MG63 (cell line): Measurements from ENCODE around the gene EHMT1. TPM values are rescaled to one million over a fixed set of nuclear protein-coding genes. Genes with fewer than 3 reads are reported as not detected.

Source experiments
- DNase-seq: peaks from one replicate; pipeline ENCODE4 v3.0.0-alpha.2; 2020
- H3K27me3 ChIP-seq: fragments of 250-450 bp; sonication (Bioruptor Pico); 2 replicates; pipeline ENCODE4 v1.5.1; 2020; ENCODE audit warnings: mild to moderate bottlenecking, moderate library complexity
- H3K36me3 ChIP-seq: fragments of 250-450 bp; sonication (Bioruptor Pico); 2 replicates; pipeline ENCODE4 v1.5.1; 2020; ENCODE audit warnings: mild to moderate bottlenecking, moderate library complexity
- H3K4me3 ChIP-seq: fragments of 250-450 bp; sonication (Bioruptor Pico); 2 replicates; pipeline ENCODE4 v1.5.1; 2020; ENCODE audit warnings: mild to moderate bottlenecking, moderate library complexity
- H3K9me3 ChIP-seq: fragments of 250-450 bp; sonication (Bioruptor Pico); 2 replicates; pipeline ENCODE4 v1.5.1; 2020; ENCODE audit warnings: mild to moderate bottlenecking, moderate library complexity
- total RNA-seq: library from RNA; depleted of rRNA; stranded (reverse); fragments of >200 nt; shearing (Covaris generic); gene quantifications from 2 replicates; pipeline ENCODE4 v1.2.3, GENCODE V29; 2014; ENCODE audit warnings: low replicate concordance; rRNA removed

The EHMT1 gene
- 64.5 and 157 TPM in 2 replicates for total RNA-seq

GRCh38 chr9:137618105-137619067 is at the start of gene EHMT1:
TSS of gene EHMT1 (plus strand) at chr9:137619005. CDS start at chr9:137619029, 24 bp downstream.
- Histone ChIP-seq H3K27me3 (no peaks in the 10 kb centered on the region), H3K4me3 (peak within 1 kb of the TSS; percentile 99), H3K9me3 (no peaks in the 10 kb centered on the region), H3K36me3 (peaks cover 45% of the 10 kb centered on the region)
- peak; percentile 77 for DNase-seq

- no peaks in the 10 kb centered on the region for H3K27me3 ChIP-seq
- H3K9me3 ChIP-seq: no peaks in the 10 kb centered on the region
- no peak overlapping the region for H3K4me3 ChIP-seq
- peaks cover 33% of the 10 kb centered on the region for H3K36me3 ChIP-seq
- DNase-seq: no peak
Measured at GRCh38 chr9:137569609-137570203, 49.1 kb upstream of the EHMT1 start.

DNA sequence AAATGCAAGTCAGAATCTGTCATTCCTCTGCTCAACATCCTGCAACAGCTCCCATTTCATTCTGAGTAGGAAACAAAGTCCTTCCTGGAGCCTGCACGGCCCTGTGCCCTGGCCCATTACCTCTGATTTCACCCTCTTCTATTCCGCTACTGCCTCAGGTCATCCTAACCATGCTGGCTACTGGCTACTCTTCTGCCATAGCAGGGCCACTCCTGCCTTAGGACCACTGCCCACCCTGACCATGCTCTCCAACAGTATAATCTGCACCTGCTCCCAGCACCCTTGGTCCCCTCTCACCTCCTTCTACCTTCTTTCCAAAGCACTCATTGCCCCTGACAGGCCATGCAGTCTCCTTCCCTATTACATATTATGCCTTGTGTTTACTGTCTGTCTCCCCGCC is 48.2 kb upstream of the EHMT1 start:
- Histone ChIP-seq H3K36me3 (peaks cover 40% of the 10 kb centered on the region), H3K4me3 (no peak overlapping the region), H3K9me3 (no peaks in the 10 kb centered on the region), H3K27me3 (no peaks in the 10 kb centered on the region)
- DNase-seq: no peak

DNA sequence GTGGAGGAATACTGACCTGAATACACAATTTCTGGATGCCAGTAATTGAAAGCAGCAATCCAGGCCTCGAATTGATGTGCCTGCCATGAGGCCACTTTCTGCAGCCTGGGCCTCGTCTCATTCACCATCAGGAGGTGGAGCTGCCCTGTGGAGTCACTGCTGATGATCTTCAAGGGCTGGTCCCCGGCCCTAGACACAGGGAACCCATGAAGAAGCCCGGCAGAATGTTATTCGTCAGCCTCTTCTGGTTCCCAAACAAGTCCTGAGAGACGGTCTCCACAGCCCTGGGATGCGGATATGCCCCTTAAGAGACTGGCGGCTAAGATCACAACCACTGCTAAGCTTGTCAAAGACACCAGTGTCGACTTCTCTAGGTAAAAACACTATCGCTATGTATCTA is 44.6 kb upstream of the EHMT1 start:
- no peaks in the 10 kb centered on the region for H3K9me3 ChIP-seq
- no peak for DNase-seq
- H3K27me3 ChIP-seq: no peaks in the 10 kb centered on the region
- peaks cover 49% of the 10 kb centered on the region for H3K36me3 ChIP-seq
- no peak overlapping the region for H3K4me3 ChIP-seq

- peaks cover 47% of the 10 kb centered on the region for H3K36me3 ChIP-seq
- no peaks in the 10 kb centered on the region for H3K9me3 ChIP-seq
- DNase-seq: no peak
- no peak overlapping the region for H3K4me3 ChIP-seq
- H3K27me3 ChIP-seq: no peaks in the 10 kb centered on the region
Measured at GRCh38 chr9:137575364-137575715, 43.5 kb upstream of the EHMT1 start.

GRCh38 chr9:137575716-137576411 is 42.9 kb upstream of the EHMT1 start:
- no peak for DNase-seq
- no peaks in the 10 kb centered on the region for H3K27me3 ChIP-seq
- H3K9me3 ChIP-seq: no peaks in the 10 kb centered on the region

DNA sequence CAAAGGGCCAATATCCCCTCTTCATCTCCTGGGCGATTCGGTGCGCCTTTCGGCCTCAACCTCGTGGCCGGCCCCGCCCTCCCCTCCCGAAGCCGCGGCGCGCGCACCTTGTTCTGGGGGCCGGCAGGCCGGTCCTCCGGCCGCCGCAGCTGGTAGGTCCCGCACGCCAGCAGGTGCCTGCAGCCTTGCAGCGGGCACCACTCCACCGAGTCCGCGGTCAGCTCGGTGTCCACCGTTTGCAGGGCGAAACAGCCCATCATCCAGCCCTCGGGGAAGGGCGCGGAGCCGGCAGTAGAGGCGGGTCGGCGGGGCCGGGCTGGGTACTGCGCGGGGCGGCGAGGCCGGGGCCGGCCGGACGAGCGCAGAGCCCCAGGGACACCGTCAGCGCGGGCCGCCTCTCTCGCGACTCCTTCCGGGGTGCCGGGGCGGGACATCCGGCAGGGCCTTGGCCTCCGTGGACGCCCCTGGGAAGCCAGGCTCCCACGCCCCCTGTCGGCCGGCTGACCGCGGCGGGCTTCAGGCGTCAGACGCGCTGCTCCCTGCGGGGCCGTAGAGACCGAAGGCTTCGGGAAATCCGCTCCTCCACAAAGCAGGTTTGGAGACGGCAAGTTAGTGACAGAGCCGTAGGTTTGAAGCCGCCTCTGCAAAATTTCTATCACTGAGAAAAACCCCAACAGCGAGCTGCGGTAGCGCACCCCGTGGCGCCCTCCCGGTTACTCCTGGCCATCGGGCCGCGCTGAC is 40.1 kb upstream of the EHMT1 start, which contains the start of gene DPH7:
Gene DPH7, minus strand, starts transcription at position 408 of the 741 bp plus-strand sequence. Its CDS starts 148 bp downstream, at position 260.
- H3K4me3 ChIP-seq: peak within 1 kb of the TSS; percentile 89
- peak; percentile 96 for DNase-seq
- H3K27me3 ChIP-seq: no peaks in the 10 kb centered on the region
- peaks cover 44% of the 10 kb centered on the region for H3K36me3 ChIP-seq
- H3K9me3 ChIP-seq: no peaks in the 10 kb centered on the region

More at GRCh38 chr9:137575716-137576411, 42.9 kb upstream of the EHMT1 start:
- peaks cover 45% of the 10 kb centered on the region for H3K36me3 ChIP-seq
- H3K4me3 ChIP-seq: no peak overlapping the region

DNA sequence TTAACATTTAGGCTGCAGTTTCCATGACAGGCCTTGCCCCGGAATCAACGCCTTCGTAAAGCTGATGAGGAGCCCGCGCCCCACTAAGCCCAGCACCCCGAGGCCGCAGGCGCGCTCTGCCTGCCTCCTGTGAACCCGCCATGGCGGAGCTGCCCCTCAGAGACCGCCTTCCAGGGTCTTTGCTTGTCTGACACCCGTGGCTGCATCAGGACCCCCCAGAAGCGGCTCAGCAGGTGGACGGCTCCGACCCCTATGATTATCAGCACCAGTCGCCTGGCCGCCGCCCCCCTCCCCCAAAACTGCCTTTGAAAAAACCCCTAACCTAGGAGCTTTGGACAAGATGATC is 39.6 kb upstream of the EHMT1 start:
- Histone ChIP-seq H3K9me3 (no peaks in the 10 kb centered on the region), H3K4me3 (peak overlapping the region; percentile 89), H3K27me3 (no peaks in the 10 kb centered on the region), H3K36me3 (peaks cover 40% of the 10 kb centered on the region)
- no peak for DNase-seq

DNA sequence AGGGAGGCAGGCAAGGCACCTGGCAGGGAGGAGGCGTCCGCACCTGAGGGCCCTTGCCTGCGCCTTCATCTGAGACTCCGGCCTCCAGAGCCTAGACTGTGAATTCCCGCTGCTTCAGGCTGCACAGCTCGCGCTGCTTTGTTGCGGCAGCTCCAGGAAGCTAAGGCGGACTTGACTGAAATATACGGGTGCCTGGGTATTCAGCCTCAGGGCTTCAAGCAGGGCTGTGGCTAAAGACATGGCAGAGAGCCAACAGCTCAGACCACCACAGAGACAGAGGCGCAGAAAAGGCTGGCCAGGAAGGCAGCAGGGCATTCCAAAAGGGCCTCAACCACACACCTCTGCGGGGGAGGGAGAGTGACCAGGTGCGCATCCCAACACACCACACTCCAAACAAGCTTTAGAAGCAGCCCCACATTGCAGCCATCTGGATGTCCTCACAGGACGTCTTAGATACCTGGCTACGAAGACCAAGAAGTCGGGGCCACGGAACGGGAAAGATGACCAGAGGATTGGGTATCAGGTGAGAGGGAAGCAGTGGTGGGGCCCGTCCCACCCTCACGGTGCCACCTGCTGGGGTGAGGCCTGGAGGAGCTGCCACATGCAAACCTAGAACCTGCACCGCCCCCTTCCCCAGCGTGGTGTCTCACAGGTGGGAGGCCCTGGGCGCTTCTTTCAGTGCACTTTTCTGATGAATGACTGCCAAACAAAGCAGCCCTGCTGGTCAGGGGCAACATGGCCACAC is 38.4 kb upstream of the EHMT1 start:
- Histone ChIP-seq H3K27me3 (no peaks in the 10 kb centered on the region), H3K9me3 (no peaks in the 10 kb centered on the region), H3K4me3 (no peak overlapping the region), H3K36me3 (peaks cover 34% of the 10 kb centered on the region)
- no peak for DNase-seq

- no peaks in the 10 kb centered on the region for H3K27me3 ChIP-seq
- peaks cover 28% of the 10 kb centered on the region for H3K36me3 ChIP-seq
- DNase-seq: no peak
- H3K4me3 ChIP-seq: no peak overlapping the region
- no peaks in the 10 kb centered on the region for H3K9me3 ChIP-seq
Measured at GRCh38 chr9:137580954-137581322, 37.9 kb upstream of the EHMT1 start.

- DNase-seq: no peak
- no peaks in the 10 kb centered on the region for H3K27me3 ChIP-seq
- H3K9me3 ChIP-seq: no peaks in the 10 kb centered on the region
- peaks cover 22% of the 10 kb centered on the region for H3K36me3 ChIP-seq
- H3K4me3 ChIP-seq: no peak overlapping the region
Measured at GRCh38 chr9:137581361-137582285, 37.2 kb upstream of the EHMT1 start.

DNA sequence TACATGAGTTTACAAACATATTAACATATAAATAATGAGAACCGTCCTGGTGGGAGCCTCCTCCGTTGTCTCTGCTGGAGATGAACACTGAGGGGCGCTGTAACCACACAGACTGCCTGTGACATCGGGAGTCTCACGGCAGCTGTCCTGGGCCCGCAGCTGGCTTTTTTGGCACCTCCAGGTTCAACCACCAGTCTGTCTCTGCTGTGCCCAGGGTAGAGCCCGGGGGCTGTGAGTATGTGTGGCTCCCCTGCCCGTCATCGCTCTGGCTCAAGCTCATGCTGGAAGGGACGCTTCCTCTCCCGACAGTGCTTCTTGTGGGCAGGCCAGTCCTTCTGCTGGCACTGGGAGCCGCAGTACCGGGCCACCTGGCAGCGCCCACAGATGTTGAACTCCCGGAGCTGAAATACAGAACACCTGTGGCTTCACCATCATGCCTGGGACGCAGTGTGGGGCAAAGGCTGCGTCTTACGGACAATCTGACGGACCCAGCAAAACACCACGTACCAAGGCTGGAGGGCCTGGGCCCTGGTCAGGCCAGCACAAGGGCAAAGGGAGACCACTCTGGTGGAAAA is 36.4 kb upstream of the EHMT1 start:
- no peak for DNase-seq
- no peak overlapping the region for H3K4me3 ChIP-seq
- peaks cover 29% of the 10 kb centered on the region for H3K36me3 ChIP-seq
- H3K9me3 ChIP-seq: no peaks in the 10 kb centered on the region
- H3K27me3 ChIP-seq: no peaks in the 10 kb centered on the region

DNA sequence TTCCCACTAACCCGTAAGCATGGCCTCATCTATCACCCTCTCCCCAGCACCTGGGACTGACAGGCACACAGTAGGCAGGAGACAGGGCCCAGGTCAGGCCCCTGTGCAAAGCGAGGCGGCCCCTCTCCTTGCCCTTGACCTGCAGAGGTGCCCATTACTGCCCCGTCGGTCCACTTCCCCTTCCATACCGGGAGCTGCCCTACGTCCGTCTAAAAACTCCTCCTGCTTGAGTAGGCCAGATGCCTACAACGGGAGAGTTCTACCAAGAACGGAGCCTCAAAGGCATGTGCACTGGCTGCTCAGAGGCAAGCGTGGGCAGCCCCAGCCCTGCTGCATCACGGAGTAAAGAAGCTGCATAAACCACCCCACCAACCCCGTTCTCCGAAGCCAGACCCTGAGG is 35.5 kb upstream of the EHMT1 start:
- H3K4me3 ChIP-seq: no peak overlapping the region
- DNase-seq: no peak
- H3K27me3 ChIP-seq: no peaks in the 10 kb centered on the region
- H3K36me3 ChIP-seq: peaks cover 39% of the 10 kb centered on the region
- no peaks in the 10 kb centered on the region for H3K9me3 ChIP-seq

DNA sequence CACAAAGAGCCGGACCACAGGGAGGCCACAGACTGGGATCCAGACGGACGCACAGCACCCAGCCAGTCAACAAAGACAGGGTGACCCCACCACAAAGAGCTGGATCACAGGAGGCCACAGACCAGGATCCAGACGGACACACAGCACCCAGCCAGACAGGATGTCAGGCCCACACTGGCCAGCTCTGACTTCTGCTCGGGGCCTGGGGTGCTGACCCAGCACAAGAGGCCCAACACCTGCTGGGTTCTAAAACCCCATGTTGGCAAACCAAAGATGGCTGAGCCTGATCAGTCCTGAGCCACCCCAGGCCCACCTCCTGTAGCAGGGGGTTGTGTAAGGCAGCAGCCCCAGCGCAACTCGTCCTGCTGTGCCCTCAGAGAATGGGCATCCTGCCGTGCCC is 34.8 kb upstream of the EHMT1 start:
- H3K36me3 ChIP-seq: peaks cover 43% of the 10 kb centered on the region
- H3K9me3 ChIP-seq: no peaks in the 10 kb centered on the region
- DNase-seq: no peak

DNA sequence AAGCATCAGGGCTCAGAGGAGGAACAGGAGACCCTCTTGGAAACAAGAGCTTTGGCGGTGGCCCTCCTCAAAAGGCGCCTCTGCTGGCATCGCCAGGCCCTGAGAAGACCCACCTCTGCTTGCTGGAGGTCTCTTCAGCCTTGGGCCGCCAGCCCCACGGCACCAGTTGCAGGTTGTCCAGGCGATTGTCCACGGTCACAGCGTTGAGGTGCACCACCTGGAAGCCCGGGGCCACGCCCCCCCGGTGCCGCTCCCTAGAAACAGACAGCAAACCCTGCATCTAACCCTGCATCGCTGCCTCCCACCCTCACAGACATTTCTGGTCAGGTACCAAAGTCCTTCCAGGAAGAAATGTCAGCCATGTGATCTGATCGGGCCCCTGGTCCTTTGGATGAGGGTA is 32.0 kb upstream of the EHMT1 start:
- no peak for DNase-seq
- Histone ChIP-seq H3K27me3 (no peaks in the 10 kb centered on the region), H3K9me3 (no peaks in the 10 kb centered on the region), H3K36me3 (peaks cover 47% of the 10 kb centered on the region), H3K4me3 (no peak overlapping the region)

More for the DNA sequence above, 34.8 kb upstream of the EHMT1 start:
- Histone ChIP-seq H3K27me3 (no peaks in the 10 kb centered on the region), H3K4me3 (no peak overlapping the region)
